Activated CD4-positive, alpha-beta T cell treated with anti-CD3 and anti-CD28 coated beads, Interleukin-2, amount 50 U/mL, for 4 hours (primary cell): Measurements from ENCODE around the gene C8B.

Experiments
- DNase-seq, 2 experiments: peaks; one replicate each; pipeline ENCODE4 v3.0.0-alpha.2; 2020

C8B gene

GRCh38 chr1:56894014-56894413 lies 71.8 kb downstream of the C8B start:
- no peak for DNase-seq

GRCh38 chr1:56890229-56890628 lies 75.6 kb downstream of the C8B start:
- DNase-seq: no peak

GRCh38 chr1:56881417-56881816 lies 84.4 kb downstream of the C8B start:
- no peak for DNase-seq

- DNase-seq: no peak
Measured at GRCh38 chr1:56880774-56881173, 85.0 kb downstream of the C8B start.
